HTR-8/SVneo (cell line): ENCODE measurements around the gene COL16A1.

ENCODE experiments used
- DNase-seq: peaks from one replicate; pipeline ENCODE4 v3.0.0; 2011; ENCODE audit warnings: low spot score, mixed read lengths; ENCODE audit not compliant: insufficient read length
- FAIRE-seq: peaks from 2 replicates; lab custom pipeline; 2011; peaks lifted over from hg19 to GRCh38; lab: Jason Lieb, UNC

Gene COL16A1

DNA sequence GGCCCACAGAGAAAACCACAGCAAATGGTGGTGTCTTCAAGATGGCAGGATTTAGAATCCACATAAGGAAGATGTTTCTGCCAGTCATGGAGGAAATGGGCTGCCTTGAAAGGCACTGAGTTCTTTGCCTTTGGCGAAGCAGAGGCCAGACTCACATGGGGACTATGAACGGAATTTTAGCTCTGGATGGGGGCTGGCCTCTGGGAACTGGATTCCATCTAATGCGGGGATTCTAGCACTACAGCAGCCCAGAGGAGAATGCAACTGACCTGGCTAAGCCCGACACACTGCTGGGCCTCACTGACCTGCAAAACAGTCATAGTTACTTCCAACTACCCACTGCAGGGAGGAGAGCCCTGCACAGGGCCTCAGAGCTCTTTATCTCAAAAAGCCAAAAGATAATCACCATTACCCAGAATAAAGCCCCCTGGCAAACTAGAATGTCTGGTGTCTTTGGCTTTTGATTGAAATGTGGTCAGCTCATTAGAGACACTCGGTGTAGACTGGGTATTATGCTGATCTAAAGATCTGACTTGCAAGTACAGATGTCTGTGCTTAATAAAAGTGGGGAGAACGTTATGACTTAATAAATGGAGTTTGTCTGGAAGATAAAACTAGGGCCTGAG, 74.8 kb downstream of the COL16A1 start:
- FAIRE-seq (no peak), DNase-seq (no peak)

DNA sequence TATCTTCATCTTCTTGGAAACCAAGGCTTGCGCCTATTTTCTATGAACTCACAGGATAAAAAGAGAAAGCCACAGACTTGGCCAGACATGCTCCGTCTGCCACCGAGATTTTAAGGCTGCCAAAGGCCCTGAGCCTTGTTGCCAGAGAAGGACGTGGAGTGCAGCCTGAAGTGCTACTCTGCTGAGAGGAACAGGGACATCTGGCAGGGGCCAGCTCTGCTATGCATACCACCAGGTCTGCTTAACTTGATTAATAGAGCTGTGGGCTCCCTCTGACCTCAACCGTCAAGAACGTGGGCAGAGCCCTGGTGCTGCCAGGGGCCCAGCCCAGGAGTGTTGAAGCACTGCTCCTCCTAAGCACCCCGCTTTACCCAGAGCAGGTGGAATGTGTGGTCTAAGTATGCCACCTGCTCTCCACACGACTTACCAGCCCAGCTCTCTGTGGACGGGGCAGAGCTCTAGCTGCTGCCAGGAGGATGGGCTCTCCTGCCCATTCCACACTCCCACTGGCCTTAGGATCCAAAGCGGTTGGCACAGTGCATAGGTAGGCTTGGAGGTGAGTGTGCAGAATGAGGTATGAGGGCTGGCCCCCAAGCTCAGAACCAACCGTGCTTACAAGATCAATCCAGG, 75.8 kb downstream of the COL16A1 start:
- no peak for FAIRE-seq

DNA sequence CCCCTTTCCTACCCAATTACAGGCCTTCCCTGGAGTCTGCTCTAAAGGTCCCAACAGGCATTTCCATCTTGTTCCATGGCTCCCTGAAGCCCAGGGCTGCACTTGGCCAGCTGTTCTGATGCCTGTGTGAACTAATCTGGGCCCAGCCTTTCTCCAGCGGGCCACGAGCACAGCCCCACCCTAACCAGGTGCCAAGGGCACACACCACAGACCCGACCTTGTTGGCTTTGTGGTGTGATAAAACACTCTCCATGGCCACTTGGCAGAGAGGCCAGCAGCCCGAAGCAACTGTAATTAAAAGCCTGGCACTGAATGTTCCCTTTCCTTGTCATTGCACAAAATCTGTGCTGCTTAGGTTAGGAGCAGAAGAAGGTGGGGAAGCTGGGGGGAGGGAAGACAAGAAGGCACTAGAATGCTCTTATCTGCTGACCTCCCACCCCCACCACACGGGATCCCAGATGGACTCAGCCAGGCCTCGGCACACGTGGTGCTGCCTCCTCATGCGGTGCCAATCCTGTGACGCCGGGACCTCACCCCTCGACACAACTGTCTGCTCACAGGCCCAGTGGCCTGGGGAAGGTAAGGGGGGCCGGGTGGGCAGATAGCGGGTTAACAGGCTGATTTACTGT, 76.4 kb downstream of the COL16A1 start:
- FAIRE-seq, result no peak
- no peak for DNase-seq

More for the DNA sequence above, 75.8 kb downstream of the COL16A1 start:
- no peak for DNase-seq

DNA sequence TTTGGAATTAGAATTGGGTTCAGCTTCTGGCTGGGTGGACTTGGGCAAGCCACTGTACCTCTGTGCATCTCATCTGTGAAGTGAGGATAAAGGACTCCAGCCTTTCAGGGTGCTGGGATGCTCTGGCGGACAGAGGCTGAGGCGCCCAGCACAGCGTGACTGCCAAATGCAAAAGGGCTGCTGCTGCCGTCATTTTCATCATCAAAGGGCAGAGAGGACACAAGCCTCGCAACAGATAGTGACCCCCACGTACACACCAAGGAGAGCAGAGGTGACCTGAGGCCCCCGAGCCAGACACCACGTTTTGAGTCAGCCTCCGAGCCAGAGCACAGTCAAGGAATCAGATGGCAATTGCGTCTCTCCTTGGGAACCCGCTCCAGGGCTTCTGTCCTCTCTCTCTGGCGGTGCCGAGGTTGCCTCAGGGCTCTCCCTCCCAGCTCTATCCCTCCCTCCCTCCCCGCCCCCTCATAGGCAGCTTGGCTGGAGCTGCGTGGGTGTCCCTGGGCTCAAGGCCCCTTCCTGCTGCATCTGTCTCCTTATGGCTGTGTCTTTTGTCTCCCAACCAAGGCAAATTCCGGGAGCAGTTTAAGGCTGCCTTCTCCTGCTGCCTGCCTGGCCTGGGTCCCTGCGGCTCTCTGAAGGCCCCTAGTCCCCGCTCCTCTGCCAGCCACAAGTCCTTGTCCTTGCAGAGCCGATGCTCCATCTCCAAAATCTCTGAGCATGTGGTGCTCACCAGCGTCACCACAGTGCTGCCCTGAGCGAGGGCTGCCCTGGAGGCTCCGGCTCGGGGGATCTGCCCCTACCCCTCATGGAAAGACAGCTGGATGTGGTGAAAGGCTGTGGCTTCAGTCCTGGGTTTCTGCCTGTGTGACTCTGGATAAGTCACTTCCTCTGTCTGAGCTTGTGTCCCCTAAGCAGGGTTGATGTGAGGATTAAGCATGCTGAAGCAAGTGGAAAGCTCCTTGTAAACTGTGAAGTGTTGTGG, 77.3 kb downstream of the COL16A1 start:
- DNase-seq (no peak), FAIRE-seq (no peak)

DNA sequence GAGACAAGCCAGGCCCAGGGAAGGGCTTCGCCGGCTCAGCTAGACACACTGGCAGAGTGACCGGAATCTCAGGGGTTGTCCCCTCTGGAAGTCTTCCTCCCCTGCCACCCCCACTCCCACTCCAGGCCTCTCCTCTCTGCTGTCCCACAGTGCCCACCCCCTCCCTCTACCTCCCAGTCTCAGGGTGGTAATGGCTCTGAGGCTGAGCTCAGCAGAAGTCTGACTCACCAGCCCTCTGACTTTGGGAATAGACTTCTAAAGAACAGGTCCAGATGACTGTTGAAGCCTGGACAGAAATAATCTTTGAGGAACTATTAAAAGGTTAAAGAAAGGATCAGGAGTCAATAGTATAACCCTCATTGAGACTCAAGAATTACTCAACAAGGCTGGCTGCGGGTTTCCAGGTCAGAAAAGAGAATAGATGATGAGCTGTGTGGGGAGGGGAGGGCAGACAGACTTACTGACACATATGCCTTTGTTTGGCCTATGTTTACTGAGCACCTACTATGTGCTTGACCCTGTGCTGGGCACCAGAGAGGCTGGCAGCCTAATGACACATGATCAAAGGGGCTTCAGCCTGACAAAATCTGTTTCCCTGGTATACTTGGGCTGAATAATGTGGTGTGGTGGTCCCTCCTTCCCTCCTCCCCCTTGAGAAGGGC, 78.1 kb downstream of the COL16A1 start:
- FAIRE-seq (no peak), DNase-seq (no peak)

DNA sequence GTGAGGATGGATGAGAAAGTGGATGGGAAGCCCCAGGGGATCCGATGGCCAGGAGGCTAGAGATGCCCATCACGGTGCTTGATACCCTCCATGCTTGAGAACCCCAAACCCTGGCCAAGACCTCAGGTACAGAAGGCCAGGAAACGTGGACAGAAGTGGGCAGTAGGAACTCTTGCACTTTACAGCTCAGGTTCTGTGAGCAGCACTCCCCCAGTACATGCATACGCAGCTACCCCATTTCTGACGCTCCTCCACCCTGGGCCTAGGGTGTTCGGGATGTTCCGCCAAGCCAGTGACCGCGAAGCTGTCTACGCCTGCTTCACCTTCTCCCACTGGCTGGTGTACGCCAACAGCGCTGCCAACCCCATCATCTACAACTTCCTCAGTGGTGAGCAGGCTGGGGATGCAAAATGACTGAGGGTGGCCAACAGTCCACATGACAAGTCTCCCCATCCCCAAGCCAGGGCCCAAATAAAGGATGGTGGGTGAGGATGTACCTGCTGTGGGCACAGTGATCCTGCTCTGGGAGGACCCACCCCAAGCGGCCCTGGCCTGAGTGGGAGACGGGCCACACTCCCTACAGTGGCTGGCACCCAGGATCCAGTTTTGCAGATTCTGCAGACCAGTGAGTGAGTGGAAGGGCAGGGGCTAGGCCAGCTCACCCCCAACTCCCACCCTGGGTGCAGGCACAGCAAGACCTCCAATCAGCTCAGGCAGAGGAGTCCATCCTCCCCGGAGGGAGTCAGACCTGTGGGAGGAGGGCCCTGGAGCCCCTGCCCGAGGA, 78.9 kb downstream of the COL16A1 start:
- FAIRE-seq, result no peak
- DNase-seq, result no peak

DNA sequence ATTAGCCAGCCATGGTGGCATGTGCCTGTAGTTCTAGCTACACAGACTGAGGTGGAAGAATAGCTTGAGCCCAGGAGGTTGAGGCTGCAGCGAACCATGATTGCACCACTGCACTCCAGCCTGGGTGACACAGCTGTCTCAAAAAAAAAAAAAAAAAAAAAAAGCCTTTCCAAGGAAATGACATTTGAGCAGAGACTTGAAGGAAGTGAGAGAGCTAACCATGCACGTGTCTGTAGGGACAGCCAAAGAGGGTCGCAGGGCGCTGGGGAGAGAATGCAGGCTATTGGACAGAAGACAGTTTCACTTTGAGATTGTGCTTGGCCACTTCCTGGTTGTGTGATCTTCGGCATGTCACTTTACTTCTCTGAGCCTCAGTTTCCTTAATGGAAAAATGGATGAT, 79.5 kb downstream of the COL16A1 start:
- DNase-seq, result no peak
- no peak for FAIRE-seq

DNA sequence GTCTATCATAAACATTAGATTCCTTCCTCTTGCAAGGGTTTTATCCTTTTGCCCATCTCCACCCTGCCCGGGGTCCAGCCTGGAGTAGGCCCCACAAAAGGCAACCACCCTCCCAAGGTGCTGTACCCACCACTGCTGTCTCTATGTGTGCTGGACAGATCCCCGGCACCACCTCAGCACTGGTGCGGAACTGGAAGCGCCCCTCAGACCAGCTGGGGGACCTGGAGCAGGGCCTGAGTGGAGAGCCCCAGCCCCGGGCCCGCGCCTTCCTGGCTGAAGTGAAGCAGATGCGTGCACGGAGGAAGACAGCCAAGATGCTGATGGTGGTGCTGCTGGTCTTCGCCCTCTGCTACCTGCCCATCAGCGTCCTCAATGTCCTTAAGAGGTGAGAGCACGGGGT, 80.5 kb downstream of the COL16A1 start:
- FAIRE-seq (no peak), DNase-seq (no peak)

DNA sequence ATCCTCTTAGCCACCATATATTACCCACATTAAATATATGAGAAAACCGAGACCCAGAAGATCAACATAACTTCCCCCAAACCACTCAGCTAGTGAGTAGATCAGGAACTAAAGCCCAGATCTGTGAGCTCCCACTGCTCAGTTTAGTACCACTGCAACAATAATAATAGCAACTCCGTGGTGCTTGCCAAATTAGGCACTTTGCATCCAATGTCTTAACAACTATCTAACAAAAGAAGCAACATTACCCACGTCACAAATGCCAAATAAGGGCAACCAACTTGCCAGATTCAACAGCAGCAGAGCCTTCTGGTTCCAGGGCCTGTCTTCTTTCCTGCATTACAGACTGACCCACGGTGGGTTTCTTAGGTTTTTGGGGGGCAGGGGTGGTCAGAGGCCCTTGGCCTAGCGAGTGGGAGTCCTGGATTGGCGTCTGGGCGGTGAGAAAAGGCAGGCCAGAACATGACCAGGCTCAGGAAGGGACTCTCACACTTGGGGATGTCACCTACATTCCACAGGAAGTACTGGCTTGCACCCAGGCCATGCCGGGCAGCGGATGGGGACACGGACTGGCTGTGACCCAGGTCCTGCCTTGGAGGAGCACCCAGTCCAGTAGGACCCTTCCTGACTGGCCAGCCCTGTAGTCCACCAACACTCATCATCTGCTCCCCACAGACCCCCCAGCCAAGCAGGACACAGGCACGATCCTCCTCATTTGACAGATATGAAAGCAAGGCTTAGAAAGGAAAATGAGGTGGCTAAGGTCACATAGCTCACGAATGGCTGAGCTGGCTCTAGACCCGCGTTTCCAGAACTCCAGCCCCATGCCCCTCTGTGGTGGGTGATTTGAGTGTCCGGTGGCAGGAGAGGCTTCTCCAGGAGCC, 81.7 kb downstream of the COL16A1 start:
- FAIRE-seq, result no peak
- no peak for DNase-seq

DNA sequence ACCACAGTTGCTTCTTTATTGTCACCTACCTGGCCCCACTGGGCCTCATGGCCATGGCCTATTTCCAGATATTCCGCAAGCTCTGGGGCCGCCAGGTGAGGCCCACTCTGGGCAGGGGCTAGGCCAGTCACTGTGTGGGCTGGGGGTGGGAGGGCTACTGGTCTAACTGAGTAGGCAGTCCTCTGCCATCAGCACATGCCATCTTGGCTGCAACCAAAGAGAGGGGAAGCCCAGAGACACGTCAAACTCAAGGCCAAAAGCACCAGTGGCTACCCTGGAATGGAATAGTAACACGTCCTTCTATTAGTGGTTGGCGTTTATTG, 82.4 kb downstream of the COL16A1 start:
- no peak for FAIRE-seq

DNA sequence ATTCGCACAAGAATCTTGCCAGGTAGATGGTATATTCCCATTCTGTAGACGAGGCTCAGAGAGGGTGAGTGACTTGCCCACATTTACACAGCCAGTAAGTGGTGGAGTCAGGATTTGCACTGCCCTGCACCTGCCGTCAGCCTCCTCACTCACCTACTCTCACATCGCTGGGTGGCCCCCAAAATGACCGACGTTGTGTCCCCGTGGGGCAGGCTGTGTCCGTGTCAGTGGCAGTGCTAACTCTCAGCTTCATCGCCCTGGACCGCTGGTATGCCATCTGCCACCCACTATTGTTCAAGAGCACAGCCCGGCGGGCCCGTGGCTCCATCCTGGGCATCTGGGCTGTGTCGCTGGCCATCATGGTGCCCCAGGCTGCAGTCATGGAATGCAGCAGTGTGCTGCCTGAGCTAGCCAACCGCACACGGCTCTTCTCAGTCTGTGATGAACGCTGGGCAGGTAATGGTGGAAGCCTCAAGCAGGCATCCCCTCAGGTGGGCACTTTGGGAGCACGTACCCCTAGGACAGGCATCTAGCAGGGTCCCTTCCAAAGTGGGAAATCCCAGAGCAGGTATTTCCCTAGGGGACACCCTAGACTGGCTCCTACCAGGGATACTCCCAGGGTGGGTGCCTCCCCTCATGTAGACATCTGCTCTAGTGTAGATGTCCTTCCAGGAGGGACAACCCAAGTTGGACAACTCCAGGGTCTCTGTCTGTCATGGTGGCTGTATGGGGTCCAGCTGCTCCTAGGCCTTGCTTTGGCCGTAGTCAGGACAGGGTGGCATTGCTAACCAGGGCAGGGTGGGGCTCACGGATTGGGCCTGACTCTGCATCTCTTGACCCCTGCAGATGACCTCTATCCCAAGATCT, 83.0 kb downstream of the COL16A1 start:
- no peak for FAIRE-seq
- DNase-seq, result no peak

More for the DNA sequence above, 82.4 kb downstream of the COL16A1 start:
- no peak for DNase-seq

DNA sequence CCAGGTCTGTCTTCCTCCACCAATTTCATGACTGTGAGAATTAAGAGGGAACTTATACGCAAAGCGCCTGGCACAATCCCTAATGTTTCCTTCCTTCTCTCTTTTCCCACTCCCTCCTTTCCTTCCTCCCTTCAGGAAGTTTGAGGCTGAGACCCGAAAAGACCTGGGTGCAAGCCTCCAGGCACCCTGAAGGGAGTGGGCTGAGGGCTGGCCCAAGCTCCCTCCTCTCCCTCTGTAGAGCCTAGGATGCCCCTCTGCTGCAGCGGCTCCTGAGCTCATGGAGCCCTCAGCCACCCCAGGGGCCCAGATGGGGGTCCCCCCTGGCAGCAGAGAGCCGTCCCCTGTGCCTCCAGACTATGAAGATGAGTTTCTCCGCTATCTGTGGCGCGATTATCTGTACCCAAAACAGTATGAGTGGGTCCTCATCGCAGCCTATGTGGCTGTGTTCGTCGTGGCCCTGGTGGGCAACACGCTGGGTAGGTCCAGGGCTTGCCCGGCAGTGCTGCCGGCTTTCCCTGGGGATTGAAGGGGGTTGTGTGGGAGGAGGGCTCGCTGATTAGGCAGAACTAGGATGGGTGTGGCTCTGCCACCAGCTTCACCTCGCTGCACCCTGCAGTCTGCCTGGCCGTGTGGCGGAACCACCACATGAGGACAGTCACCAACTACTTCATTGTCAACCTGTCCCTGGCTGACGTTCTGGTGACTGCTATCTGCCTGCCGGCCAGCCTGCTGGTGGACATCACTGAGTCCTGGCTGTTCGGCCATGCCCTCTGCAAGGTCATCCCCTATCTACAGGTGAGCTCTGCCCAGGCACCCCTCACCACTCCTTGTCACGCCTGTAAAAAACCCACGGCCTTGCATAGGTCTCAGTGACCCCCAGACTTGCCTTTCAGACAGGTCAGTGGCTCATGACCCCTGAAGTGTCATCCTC, 84.6 kb downstream of the COL16A1 start:
- no peak for FAIRE-seq
- no peak for DNase-seq

DNA sequence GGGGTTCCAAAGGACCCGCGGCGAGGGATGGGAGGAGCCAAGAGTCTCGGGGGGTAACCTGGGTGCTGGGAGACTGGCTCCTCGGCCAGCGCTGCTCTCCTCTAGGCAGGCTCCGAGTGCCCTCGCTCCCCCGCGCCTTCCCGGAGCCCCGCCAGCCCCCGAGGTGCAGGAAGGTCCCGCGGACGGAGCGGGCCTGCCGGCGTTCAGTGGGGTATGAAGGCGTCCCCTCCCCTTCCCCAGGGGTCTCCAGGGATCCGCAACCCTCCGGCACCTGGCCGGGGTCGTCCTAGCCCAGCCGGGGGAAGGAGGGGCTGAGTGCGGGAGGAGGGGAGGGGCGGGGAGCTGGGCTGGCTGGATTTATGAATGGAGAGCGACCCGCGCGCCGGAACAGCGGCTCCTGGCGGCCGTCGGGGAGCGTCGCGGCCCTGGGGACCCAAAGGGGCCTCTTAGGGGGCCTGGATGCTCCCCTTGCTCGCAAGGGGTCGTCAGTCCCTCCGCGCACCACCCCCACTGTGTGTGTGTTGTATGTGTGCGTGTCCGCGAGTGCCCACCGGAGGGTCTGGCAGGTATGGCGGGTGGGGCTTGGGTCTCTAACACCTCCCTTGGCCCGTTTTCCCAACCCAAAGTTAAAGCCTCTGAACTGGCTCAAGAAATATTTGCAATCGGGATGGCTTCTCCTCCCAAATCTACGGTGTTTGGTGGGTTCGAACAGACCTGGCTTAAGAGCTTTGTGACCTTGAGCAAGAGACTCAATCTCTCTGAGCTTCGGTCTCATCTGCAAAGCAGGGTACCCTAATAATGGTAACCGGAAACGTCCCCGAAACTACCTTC, 85.7 kb downstream of the COL16A1 start:
- FAIRE-seq (no peak), DNase-seq (peak; percentile 67)

DNA sequence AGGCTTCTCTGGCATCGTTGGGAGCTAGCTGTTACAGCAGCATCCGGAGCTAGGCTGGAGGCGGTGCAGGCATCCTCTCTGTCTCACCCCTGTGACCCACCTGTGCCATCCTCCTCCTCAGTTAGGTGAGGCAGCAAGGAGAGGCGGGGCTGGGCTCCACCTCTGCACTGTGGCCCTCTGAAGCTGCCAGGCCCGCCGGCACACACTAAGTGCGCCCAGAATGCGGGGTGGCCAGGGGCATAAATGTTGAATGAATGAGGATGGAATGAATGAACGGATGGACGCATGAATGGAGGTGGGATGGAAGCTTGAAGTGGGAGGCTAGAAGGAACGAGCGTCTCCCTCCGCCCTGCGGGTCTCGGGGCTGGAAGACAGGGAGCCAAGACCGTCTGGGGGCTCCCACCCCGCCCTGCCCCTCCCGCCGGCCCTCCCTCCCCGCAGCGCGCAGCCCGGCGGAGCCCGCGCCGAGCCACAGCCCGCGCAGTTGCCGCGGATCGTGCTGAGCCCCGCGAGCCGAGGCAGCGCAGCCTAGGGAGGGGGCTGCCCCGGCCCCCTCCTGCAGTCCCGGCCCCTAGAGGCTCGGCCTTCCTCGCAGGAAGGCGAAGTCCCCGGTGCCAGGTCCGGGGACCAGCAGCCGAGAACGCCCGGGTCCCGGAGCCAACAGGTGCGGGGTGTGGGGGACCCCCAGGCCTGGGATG, 86.5 kb downstream of the COL16A1 start, which contains the start of gene HCRTR1:
HCRTR1 (plus strand) TSS at position 472 of the 698 bp plus-strand sequence. CDS start 1,504 bp downstream, outside the sequence.
- DNase-seq, result no peak
- FAIRE-seq, result no peak

DNA sequence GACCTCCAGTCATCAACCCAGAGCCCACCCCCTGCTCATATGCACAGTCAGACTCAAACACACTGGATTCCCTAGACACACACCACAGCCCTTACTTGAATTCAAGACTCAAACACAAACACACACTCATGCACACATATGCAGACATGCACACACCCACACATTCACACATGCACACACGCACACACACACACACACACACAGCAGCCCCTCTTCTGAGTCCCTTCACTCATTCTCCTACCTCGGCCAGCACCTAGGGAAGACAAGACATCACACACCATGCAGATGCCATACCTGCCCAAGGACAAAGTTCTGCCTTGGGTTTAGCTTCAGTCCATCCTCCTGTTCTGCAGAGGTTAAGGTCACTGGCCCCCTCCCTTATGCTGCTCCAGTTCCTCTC, 87.9 kb downstream of the COL16A1 start:
- FAIRE-seq, result no peak
- no peak for DNase-seq
